ENCODE data around the gene RPL38. TPM values are rescaled to one million over a fixed set of nuclear protein-coding genes. Genes with fewer than 3 reads are reported as not detected.

RPL38 gene
- total RNA-seq, 1 donor from 2014 or later: 967 TPM

DNA sequence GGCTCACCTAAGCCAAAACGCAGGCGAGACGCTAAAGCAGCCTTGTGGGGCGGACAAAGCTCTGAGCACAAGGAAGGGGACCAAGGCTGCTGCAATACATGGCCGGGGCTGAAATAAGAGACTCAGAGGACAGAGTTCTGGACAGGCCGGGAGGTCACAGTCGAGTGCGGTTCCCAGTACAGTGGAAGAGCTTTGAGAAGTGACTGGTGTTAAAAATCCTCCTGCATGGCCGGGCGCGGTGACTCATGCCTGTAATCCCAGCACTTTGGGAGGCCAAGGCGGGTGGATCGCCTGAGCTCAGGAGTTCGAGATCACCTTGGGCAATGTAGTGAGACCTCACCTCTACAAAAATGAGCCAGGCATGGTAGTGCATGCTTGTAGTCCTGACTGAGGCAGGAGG is 20.4 kb downstream of the RPL38 start:
- Mint-ChIP-seq H3K4me3 (no peak overlapping the region), H3K36me3 (ENCODE audit: low read depth) (no peaks in the 10 kb centered on the region), H3K9me3 (no peaks in the 10 kb centered on the region), H3K27me3 (ENCODE audit: low read depth) (no peaks in the 10 kb centered on the region), H3K27ac (ENCODE audit: unreplicated experiment) (no peak overlapping the region), H3K4me1 (peaks cover 23% of the 10 kb centered on the region)
- no peak for DNase-seq (ENCODE audit: low read depth, low spot score)
- TF ChIP-seq, protein P1, sequence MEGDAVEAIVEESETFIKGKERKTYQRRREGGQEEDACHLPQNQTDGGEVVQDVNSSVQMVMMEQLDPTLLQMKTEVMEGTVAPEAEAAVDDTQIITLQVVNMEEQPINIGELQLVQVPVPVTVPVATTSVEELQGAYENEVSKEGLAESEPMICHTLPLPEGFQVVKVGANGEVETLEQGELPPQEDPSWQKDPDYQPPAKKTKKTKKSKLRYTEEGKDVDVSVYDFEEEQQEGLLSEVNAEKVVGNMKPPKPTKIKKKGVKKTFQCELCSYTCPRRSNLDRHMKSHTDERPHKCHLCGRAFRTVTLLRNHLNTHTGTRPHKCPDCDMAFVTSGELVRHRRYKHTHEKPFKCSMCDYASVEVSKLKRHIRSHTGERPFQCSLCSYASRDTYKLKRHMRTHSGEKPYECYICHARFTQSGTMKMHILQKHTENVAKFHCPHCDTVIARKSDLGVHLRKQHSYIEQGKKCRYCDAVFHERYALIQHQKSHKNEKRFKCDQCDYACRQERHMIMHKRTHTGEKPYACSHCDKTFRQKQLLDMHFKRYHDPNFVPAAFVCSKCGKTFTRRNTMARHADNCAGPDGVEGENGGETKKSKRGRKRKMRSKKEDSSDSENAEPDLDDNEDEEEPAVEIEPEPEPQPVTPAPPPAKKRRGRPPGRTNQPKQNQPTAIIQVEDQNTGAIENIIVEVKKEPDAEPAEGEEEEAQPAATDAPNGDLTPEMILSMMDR (conservative IDR thresholded peaks at IDR 0.05): no peak

DNA sequence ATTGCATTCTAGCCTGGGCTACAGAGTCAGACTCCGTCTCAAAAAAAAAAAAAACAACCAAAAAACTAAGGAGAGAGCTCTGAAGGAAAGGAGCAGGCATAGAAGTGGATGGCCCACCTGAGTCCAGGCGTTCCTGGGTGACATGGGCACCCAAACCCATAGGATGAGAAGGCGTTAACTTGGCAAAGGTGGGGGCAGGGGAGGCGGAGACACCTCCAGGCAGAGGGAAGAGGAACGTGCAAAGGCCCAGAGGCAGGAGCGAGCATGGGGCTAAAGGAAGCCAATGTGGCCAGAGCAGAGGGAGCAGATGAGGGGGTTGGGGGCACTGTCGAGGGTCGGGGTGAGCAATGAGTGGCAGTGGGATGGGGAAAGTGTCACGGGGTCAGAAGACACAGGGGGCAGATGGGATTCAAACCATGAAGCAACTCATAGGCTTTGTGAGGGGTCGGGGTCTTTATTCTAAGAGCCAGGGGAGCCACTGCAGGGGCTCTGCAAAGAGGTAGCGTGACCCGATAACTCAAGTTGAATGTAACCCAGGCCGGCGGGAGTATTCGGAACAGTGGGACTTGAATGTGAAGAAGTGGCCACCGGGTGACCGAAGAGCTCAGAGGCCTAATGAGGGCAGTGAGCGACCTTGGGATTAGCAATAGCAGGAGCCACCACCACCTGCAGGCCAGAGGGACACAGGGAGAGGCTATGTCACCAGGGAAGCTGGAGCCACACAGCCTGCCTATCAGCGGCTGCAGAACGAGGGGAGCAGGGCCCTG is 21.7 kb downstream of the RPL38 start:
- peaks cover 23% of the 10 kb centered on the region for H3K4me1 Mint-ChIP-seq
- no peaks in the 10 kb centered on the region for H3K9me3 Mint-ChIP-seq
- TF ChIP-seq, protein P1 (conservative IDR thresholded peaks at IDR 0.05): no peak
- no peak overlapping the region for H3K4me3 Mint-ChIP-seq
- H3K27ac Mint-ChIP-seq (ENCODE audit: unreplicated experiment): no peak overlapping the region
- no peak for DNase-seq (ENCODE audit: low read depth, low spot score)
- H3K27me3 Mint-ChIP-seq (ENCODE audit: low read depth): no peaks in the 10 kb centered on the region
- no peaks in the 10 kb centered on the region for H3K36me3 Mint-ChIP-seq (ENCODE audit: low read depth)

DNA sequence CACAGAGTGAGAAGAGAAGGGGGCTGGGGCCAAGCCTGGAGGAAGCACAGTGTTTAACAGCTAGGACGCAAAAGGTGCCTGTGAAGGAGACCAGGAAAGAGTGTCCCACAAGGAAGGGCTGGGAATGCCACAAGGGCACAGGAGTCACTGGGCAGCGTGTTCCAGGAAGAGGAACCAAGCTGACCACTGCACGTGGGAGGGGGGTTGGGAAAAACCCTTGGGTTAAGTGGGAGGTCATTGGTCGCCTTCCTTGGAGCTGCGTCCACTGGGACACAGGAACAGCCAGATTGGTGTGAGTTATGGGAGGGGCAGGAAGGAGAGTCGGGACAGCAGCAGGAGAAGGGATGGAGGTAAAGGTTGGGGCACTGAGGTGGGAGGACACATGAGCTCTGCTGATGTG is 22.8 kb downstream of the RPL38 start:
- TF ChIP-seq, protein P1 (conservative IDR thresholded peaks at IDR 0.05): no peak
- no peaks in the 10 kb centered on the region for H3K36me3 Mint-ChIP-seq (ENCODE audit: low read depth)
- H3K27ac Mint-ChIP-seq (ENCODE audit: unreplicated experiment): no peak overlapping the region
- no peak for DNase-seq (ENCODE audit: low read depth, low spot score)
- no peaks in the 10 kb centered on the region for H3K27me3 Mint-ChIP-seq (ENCODE audit: low read depth)
- H3K4me1 Mint-ChIP-seq: peaks cover 23% of the 10 kb centered on the region
- no peaks in the 10 kb centered on the region for H3K9me3 Mint-ChIP-seq
- H3K4me3 Mint-ChIP-seq: no peak overlapping the region

DNA sequence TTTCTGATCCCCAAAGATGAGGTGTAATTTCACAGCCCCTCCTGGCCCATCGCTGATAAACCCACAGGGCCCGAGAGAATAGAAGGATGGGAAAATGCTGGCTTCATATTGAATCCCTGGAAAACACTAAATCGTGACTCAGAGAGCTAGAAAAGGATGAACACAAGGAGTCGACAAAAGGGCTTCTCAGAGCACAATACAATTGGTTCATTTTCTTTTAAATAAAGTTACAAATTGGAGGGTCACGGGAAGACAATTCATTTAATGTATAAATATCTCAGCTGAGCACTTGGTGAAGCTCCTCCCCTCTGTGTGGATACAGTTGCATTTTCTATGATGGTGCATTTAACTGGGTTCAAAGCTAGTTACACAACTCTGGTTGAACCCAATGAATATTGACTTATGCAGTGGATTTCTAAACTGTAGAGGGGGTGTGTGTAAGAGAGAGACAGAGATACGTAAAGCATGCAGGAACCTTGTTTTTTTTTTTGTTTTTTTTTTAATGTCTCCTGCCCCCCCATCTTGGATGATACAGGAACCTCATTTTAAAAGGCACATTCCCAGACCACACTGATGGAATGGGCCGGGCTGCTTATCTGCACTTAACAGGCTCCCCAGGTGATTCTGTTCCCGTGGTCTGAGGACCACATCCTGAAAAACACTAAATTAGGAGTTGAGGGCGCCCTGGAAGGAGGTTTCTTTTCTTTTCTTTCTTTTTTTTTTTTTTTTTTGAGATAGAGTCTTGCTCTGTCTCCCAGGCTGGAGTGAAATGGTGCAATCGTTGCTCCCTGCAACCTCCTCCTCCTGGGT is 24.0 kb downstream of the RPL38 start:
- Mint-ChIP-seq H3K27ac (ENCODE audit: unreplicated experiment) (no peak overlapping the region), H3K4me3 (no peak overlapping the region), H3K27me3 (ENCODE audit: low read depth) (no peaks in the 10 kb centered on the region), H3K4me1 (peaks cover 23% of the 10 kb centered on the region), H3K9me3 (no peaks in the 10 kb centered on the region), H3K36me3 (ENCODE audit: low read depth) (no peaks in the 10 kb centered on the region)
- TF ChIP-seq, protein P1 (conservative IDR thresholded peaks at IDR 0.05): no peak
- DNase-seq (ENCODE audit: low read depth, low spot score): no peak

DNA sequence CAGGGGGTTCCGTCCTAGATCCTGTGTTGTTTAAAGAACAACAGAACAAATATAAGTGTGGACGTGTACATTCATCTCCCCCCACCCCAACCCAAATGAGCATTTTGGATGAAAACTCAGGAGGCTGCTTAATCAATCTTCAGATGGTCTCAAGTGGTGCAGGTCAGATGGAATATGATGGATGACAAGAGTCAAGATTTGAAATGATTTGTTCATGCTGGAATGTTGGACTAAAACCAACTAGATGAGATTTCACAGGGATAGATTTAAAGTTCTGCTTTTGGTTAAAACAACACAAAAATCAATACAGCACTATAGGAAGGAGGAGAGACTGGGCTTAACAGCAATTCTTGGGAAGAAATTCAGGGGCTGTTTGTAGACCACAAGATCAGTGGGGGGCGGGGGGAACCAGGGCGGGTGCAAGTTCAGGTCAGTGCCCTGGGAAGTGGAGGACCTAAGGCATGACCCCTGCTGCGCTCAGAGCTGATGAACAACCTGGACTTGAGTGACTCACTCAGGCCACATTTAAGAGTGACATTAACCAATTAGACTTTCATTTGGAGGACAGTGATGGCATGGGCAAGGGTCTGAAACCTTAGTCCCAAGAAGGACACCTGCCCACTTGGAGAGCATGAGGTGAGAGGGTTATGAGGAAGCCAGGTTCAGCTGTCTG is 25.0 kb downstream of the RPL38 start:
- no peak overlapping the region for H3K4me3 Mint-ChIP-seq
- TF ChIP-seq, protein P1 (conservative IDR thresholded peaks at IDR 0.05): no peak
- H3K36me3 Mint-ChIP-seq (ENCODE audit: low read depth): no peaks in the 10 kb centered on the region
- H3K27me3 Mint-ChIP-seq (ENCODE audit: low read depth): no peaks in the 10 kb centered on the region
- no peak for DNase-seq (ENCODE audit: low read depth, low spot score)
- no peaks in the 10 kb centered on the region for H3K9me3 Mint-ChIP-seq
- H3K4me1 Mint-ChIP-seq: peaks cover 23% of the 10 kb centered on the region
- peak overlapping the region; percentile 12 for H3K27ac Mint-ChIP-seq (ENCODE audit: unreplicated experiment)
